Stimulated activated CD4-positive, alpha-beta T cell treated with anti-CD3 and anti-CD28 coated beads, Interleukin-2, amount 100 ng/mL, for 48 hours (primary cell): ENCODE measurements around the gene PSMD9.
"Not testable (repeated sequence)": the region's sequence is repeated elsewhere in the genome, so short reads cannot be mapped to it uniquely, and the experiment has no call there.

Experiments
- DNase-seq, 2 donors: peaks; one replicate each; pipeline ENCODE4 v3.0.0-alpha.2; 2020

PSMD9 gene

DNA sequence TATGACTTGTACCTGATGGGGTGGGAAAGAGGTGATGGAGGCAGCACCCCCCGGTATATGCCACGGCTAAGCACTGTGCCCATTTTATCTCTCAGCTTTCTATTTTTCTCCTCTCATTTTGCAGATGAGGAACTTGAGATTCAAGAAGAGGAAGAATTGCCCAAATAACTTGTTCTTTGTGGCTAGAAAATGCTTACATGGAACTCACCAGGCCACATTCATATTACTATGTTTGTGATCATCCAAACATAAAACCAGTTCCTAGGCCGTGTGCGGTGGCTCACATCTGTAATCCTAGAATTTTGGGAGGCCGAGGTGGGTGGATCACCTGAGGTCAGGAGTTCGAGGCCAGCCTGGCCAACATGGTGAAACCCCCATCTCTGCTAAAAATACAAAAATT is 14.5 kb upstream of the PSMD9 start:
- no peak for DNase-seq

DNA sequence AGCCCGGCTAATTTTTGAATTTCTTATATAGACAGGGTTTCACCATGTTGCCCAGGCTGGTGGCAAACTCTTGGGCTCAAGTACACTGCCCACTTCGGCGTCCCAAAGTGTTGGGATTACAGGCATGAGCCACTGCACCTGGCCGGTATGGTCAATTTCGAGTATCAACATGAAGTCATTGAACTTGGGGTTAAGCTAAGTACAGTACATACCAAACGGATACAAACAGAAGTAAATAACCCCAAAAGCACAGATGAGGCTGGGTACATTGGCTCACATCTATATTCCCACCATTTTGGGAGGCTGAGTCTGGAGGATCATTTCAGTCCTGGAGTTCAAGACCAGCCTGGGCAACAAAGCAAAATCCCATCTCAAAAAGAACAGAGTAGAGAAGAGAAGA is 13.0 kb upstream of the PSMD9 start:
- DNase-seq = no peak

DNA sequence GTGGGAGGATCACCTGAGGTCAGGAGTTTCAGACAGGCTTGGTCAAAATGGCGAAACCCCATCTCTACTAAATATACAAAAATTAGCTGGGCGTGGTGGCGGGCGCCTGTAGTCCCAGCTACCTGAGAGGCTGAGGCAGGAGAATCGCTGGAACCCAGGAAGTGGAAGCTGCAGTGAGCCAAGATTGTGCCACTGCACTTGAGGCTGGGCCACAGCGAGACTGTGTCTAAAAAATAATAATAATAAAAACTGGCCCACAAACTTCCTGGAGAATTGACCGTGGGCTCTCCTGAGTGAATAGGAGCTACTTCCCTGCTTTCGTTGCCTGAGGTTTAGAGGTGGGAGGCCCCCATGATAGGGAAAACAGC is 12.5 kb upstream of the PSMD9 start:
- DNase-seq = not testable (repeated sequence)

DNA sequence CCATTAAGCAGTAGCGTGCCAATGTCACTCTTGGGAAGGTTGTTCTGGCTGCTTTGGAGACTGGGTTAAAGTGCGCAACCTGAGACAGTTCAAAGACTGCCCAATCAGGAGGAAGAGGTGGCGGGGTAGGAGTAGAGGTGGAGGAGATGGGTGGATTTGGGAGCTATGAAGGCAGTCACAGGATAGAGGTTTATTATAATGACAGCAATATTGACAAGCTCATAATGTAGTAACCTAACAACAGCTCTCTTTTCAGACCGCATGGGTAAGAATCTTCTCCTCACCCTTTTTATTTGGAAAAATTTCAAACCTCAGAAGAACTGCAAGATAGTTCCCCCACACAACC is 5.3 kb upstream of the PSMD9 start:
- DNase-seq = no peak

DNA sequence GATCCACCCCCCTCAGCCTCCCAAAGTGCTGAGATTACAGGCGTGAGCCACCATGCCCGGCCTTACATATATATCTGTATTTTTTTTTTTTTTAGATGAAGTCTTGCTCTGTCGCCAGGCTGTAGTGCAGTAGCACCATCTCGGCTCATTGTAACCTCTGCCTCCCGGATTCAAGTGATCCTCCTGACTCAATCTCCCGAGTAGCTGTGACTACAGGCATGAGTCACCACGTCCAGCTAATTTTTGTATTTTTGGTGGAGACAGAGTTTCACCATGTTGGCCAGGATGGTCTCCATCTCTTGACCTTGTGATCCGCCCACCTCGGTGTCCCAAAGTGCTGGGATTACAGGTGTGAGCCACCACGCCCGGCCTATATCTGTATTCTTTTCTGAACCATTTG is 3.5 kb upstream of the PSMD9 start:
- DNase-seq = not testable (repeated sequence)

DNA sequence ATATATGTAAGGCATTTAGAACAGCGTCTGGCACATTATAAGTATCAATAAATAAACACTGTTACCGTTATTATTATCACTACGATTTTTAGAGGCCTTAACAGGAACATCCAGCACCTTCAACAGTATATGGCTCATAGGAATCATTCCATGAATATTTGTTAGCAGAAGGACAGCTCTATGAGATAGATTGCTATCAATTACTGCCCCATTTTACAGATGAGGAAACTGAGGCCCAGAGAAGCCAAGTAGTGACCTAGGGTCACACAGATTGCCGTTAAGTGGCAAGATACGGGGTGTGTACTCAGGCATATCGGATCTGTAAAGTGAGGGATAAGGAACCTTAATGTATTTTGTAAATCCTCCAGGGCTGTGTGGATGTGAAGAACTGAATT is 510 bp upstream of the PSMD9 start:
- DNase-seq = no peak

DNA sequence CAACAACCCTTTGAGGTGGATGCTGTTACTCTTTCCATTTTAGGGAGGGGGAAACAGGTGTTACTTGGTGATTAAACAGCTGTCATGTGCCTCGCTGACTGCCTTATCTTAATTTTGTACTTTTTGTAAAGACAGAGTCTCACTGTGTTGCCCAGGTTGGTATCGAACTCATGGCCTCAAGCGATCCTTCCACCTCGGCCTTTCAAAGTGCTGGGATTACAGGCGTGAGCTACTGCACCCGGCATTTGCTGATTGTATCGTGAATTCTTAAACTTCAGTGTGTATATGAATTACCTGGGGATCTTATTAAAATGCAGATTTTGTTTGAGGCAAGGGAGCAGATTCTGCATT is 659 bp downstream of the PSMD9 start:
- DNase-seq = no peak

DNA sequence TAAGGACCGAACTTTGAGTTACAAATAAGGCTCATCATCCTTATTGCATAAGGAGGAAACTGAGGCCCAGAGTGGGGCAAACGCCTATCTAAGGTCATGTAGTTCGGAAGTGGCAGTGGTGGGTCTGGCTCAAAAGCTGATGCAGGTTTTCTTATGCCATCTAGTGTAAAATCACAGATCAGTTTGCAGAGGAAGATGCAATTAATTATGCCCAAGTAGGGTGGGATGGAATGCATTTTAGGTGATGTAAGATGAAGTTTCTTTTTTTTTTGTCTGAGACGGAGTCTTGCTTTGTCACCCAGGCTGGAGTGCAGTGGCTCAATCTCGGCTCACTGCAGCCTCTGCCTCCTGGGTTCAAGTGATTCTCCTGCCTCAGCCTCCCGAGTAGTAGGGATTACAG is 1.1 kb downstream of the PSMD9 start:
- DNase-seq = not testable (repeated sequence)

DNA sequence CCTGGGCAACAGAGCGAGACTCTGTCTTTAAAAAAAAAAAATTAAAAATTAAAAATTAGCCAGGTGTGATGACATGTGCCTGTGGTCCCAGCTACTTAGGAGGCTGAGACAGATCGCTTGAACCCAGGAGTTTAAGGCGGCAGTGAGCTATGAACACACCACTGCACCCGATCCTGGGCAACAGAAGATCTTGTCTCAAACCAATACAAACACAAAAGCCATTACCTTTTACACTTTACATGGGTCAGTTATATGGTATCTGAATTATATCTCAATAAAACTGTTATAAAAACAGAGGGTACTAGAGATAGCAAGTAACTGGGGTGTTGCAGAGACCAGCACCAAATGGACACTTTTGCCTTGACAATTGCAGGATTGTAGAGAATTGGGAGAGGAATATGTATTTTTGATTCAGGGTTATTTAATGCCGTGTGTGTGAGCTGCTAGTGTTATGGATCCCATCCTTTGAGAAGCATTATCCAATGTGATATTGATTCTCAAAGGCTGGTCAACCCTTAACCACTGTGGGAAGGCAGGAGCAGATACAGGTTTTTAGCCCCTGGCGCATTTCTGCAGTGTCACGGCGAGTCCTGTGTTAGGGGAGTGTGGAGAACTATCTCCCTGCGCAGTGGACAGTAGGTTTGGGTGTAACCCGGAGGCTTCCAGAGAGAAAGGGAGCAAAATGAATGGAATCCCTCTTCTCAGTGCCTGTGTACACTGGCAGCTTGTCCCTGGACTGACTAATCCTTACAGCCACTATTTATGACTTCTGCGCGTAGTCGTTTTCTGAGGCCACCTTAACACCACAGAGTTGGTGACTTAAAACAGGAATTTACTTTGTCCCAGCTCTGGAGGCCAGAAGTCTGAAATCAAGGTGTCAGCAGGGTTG is 4.3 kb downstream of the PSMD9 start:
- no peak for DNase-seq

DNA sequence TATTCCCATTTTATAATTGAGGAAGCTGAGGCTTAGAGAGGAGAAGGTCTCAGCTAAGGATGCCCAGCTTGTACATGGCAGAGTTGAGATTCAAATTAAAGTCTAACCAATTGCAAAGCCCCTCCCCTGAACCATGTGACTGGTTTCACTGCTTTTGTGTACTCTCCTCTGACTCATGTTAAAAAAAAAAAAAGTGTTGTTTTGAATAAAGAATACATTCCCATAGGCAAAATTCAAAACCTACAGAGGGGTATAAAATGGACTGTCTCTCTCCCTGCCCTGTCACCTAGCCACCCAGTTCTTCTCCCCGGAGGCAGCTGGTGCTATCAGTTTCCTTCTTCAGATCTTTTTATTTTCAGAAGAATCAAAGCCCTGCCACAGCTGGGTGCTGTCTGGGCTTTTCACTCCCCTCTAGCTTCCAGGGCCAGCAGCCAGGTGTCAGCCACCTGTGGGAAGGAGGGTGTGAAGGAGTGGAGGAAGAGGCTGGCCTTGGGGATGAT is 5.4 kb downstream of the PSMD9 start:
- DNase-seq = no peak

DNA sequence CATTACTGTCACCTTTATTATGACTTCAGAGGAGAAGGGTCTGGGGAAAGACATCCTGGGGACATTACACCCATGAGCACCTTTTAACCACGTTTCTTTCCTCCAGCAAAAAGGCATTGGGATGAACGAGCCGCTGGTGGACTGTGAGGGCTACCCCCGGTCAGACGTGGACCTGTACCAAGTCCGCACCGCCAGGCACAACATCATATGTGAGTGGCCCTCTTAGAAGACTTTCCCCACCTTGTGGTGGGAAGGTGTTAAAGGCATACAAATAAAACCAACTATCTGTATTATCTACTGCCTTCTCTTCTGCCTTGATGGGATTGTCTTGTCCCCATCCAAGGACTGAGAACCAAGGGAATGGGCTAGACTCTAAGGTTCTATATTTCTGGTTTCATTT is 6.0 kb downstream of the PSMD9 start:
- no peak for DNase-seq

DNA sequence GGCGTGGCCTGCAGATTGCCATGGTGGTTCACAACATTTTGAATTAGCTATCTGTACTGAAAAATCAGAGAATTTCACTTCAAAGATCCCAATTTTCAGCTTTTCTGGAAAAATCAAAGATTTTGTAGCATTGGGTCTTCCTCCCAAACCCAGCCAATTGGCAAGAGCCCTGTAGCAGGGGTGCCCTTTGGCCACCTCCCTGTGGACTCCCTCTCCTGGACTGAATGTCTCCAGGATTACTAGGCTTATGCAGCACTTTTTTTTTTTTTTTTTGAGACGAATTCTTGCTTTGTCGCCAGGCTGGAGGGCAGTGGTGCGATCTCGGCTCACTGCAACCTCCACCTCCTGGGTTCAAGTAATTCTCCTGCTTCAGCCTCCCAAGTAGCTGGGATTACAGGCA is 9.7 kb downstream of the PSMD9 start:
- DNase-seq = no peak

DNA sequence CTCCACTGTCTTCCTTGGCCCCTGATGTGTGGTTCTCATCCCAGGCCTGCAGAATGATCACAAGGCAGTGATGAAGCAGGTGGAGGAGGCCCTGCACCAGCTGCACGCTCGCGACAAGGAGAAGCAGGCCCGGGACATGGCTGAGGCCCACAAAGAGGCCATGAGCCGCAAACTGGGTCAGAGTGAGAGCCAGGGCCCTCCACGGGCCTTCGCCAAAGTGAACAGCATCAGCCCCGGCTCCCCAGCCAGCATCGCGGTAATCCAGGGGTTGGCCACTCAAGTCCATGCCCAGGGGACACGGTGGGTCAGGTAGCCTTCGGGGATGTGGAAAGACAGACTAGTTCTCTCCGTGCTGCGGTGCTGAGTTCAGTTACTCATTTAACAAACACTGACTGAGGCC is 11.0 kb downstream of the PSMD9 start:
- no peak for DNase-seq

DNA sequence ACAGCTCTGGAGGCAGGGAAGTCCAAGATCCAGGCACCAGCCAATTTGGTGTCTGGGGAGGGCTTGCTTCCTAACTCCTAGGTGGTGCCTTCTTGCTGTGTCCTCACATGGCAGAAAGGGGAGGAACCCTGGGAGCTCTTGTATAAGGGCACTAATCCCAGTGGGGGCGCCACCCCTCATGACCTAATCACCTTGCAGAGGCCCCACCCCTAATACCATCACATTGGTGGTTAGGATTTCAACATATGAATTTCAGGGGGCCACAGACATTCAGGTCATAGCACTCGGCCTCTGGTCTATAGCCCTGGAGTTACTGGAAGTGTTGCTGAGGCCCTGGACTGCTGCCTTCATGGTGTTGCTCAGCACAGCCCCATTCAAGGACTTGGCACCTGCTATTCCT is 14.6 kb downstream of the PSMD9 start:
- DNase-seq = no peak

DNA sequence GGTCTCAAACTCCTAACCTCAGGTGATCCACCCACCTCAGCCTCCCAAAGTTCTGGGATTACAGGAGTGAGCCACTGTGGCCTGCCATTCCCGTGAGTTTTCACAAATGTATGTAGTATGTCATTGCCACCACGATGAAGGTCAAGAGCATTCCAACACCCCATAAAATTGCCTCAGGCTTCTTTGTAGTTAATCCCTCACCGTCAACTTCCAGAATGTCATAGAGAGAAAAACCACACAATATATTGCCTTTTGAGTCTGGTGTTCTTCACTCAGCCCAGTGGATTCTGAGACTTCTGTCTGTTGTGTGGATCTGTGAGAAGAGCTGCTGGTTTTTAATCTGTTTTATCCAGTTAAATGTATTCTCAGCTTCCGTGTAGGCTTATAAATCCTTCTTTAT is 17.2 kb downstream of the PSMD9 start:
- no peak for DNase-seq

DNA sequence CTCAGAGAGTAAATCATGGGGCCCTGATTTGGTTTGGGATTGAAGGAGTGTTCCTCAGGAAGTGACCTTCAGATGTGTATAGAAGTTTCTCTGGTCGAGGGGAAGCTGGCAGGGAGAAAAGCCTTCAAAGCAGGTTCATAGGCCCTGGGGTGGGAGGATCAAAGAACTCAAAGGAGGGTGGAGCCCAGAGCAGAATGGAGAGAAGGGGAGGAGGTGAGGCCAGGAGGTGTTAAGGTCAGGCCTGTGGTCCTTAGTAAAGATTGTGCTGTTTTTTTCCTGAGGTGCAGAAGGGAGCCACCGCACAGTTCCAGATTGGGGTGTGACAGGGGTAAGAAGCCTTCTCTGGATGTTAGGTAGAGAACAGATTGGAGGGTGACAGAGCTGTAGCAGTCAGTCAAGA is 20.1 kb downstream of the PSMD9 start:
- no peak for DNase-seq

DNA sequence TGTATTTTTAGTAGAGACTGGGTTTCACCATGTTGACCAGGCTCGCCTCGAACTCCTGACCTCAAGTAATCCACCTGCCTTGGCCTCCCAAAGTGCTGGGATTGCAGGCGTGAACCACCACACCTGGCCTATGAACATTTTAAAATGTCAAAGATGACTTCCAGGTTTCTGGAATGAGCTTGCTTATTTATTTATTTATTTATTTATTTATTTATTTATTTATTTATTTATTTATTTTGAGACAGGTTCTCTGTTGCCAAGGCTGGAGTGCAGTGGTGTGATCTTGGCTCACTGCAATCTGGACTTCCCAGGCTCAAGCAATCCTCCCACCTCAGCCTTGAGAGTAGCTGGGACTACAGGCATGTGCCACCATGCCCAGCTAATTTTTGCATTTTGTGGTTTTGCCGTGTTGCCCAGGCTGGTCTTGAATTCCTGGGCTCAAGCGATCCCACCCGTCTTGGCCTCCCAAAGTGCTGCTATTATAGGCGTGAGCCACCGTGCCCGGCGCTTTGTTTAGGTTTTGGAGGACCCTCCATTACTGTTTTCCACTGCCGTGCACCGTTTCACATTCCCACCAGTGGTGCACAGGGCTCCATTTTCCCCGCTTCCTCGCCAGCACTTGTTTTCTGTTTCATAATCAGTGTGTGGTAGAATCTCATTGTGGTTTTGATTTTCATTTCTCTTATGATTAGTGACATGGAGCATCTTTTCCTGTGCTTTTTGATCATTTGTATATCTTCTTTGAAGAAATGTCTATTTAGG is 23.4 kb downstream of the PSMD9 start:
- peak in 1 of 2 donors; percentile 22 for DNase-seq

DNA sequence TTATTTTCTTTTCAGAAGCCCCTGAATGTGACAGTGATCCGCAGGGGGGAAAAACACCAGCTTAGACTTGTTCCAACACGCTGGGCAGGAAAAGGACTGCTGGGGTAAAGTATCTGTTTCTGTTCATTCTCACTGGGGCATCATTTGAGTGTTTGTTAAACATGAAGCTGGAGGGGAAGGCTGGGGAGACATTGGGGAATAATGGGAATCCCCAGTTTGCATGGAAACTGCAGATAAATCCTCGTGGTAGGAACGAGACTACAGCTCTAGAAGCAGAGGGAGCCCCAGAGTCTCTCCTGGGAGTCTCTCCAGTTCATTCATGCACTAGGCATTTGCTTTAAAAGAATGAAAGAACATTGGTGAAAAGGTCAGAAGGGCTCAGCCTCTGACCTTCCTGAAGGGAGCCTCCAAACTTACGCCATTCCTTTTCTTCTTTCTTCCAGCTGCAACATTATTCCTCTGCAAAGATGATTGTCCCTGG is 27.3 kb downstream of the PSMD9 start:
- DNase-seq = no peak

DNA sequence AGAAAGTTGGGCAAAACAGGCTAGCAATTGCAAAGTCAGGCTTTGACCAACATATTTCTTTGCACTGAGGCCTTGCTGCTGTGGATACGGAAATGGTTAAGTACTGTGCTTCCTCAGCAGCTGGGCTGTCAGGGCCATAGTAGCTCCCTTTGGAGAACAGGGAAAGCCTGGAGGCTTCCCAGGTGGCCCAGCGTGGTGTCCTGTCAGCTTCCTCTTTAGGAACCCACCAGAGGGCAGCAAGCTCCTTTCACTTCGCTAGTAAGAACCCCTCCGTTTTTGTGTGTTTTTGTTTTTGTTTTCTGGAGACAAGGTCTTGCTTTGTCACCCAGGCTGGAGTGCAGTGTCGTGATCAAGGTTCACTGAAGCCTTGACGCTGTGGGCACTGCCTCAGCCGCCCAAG is 28.1 kb downstream of the PSMD9 start:
- DNase-seq = no peak

DNA sequence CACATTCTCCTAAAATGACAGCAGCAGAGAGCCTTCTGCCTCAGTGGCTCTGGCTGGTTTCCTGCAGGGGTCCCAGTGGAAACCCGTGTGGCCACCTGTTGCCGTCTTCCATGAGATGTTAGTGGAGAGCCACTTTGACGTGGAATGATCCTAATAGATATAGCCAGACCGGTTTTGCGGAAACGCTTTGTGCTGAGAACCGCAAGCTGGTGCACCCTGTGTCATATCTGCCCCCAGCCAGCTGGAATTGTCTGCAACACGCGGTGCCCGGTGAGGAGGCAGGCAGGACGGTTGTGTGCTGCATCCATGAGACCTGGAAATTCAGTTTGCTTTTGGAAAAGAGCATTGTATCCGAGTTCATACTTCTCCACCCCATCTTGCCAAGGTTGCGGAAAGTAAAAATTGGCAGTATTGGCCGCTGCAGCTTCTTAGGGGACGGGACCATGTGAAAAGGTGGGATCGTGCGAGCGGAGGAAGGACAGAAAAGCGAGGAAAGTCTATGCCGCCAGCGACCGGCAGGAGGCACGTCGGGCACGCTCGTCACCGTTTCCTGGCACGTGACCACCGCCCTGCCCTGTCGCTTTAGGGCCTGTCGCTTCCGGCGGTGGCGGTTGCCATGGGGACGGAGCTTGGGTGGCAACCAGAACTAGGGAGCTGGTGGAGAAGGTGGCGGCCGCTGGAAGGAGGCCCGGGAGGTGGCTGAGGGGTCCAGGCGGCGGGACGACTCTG is 29.5 kb downstream of the PSMD9 start, which contains the start of gene CFAP251:
TSS of gene CFAP251 (plus strand) at position 643 of the 729 bp plus-strand sequence. CDS start 2,714 bp downstream, outside the sequence.
- peak; percentile 92 to 96 for DNase-seq

DNA sequence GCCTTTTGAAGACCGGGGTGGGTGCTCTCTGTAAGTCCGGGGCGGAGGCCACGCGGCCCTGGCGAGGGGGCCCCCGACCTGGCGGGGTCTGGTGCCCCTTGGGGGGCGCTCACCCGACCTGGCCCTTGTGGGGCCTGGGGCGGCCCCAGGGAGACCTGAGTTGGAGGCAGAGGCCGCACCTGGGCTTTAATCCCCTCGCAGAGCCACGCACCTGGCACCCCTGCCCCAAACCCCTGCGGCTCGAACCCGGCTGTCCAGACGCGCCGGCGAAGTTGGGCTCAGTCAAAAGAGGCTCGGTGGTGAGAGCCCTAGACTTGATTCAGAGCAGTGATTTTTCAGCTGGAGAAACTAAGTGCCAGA is 30.1 kb downstream of the PSMD9 start:
- DNase-seq = no peak

DNA sequence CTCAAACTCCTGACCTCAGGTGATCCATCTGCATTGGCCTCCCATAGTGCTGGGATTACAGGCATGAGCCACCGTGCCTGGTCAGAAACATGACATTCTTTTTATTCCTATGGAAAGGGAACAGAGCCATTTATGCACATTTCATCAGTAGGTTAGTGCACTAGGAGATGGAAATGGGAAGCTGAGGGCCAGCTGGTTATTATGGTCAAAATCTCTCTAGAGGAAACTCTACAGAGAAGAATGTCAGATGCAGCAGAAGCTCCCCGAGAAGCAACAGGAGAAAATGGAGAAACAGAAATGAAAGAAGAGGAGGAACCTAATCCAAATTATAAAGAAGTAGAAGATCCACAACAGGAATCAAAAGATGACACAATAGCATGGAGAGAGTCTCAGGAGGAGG is 32.5 kb downstream of the PSMD9 start:
- DNase-seq = no peak

DNA sequence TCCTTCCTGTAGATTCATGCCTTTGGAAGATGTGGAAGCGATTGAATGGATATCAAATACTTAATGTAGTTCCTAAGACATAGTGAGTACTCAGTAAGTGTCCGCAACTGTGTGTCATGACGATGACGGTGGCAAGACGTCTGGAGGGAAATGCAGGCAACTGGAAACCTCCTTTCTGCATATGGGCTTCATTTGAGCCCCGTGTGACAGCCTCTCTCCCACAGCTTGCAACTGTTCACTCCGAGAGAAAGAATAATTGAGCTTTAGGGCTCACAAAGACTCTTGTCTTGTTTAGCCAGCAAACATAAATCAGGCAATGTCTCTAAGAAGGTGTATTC is 36.7 kb downstream of the PSMD9 start:
- DNase-seq = no peak
